NOMO-1 treated with dmso at 0.1 percent for 144 hours (cell line): ENCODE measurements around the gene ZNF497.
"Not testable (repeated sequence)": the region's sequence is repeated elsewhere in the genome, so short reads cannot be mapped to it uniquely, and the experiment has no call there.

ENCODE experiments used
- DNase-seq: peaks from one replicate; lab custom pipeline; 2025; ENCODE audit not compliant: unreplicated experiment; lab: John Stamatoyannopoulos, UW

ZNF497 gene

DNA sequence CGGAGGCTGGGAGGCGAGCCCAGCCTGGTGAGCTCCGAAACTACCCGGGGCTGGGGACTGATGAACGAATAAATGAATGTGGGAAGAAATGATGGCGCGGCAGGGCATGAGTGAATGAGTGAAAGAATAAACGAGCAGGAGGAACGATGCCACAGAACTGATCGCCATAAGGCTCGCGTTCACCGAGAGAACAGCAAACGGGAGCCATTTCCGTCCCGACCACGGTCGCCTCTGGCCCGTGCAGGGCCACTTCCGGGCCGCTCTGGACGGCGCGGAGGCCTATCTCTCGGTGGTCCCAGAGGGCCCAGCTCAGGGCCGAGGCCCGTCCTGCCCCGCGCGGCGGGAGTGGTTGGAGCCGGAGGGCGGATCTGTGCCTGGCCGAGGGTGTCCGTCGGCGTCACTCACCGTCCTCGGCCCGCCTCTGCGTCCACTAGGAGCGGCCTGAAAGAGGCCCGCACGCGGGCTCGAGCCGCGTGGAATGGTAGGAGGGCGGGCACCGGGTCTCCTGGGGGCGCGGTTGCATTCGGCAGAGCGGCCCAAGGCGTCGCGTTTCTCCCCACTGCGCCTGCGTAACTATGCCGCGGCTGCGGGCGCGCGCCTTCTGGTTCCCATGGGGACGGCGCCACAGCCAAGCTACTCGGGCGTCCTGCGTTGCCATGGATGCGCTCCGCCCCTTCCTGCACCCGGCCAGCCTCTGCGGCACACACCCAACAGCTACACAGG, at the start of gene ZNF497:
ZNF497 (minus strand) TSS at position 480 of the 723 bp plus-strand sequence. CDS start 5,116 bp downstream, outside the sequence.
- peak; percentile 90 for DNase-seq

DNA sequence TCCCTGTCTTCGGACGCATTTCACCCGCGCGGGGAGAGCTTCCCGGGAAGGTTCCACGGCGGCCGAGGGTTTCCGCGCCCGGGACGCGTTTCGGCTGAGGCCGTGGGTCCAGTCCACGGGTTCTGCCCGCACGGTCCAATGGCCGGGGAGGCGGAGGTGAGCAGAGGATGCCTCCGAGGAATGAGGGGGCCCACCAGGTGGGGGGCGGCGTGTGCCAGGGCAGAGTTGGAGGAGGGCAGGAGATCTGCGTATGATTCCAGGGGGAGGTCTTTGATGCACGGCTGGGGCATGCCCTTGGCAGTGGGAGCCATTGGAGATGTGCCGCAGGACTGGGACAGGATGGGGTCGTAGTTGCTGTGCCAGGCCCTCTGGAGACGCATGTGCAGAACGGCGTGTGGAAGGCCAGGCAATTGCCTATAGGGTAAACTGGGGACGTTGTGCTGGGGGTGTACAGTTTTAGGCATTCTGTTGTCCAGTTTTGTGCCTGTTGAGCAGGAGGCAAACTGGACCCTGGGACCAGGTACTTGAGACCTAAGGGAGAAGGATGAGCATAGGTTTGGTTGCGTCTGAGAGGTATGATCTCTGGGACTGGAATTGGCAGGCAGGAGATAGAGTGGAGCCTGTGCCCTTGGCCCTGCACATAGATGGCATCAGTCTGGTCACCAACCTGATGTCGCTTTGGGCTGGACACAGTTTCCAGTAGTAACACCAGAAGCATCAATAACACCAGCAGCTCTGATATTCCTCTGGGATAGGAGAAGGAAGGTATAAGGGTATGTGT, 46.6 kb upstream of the ZNF497 start:
- no peak for DNase-seq

DNA sequence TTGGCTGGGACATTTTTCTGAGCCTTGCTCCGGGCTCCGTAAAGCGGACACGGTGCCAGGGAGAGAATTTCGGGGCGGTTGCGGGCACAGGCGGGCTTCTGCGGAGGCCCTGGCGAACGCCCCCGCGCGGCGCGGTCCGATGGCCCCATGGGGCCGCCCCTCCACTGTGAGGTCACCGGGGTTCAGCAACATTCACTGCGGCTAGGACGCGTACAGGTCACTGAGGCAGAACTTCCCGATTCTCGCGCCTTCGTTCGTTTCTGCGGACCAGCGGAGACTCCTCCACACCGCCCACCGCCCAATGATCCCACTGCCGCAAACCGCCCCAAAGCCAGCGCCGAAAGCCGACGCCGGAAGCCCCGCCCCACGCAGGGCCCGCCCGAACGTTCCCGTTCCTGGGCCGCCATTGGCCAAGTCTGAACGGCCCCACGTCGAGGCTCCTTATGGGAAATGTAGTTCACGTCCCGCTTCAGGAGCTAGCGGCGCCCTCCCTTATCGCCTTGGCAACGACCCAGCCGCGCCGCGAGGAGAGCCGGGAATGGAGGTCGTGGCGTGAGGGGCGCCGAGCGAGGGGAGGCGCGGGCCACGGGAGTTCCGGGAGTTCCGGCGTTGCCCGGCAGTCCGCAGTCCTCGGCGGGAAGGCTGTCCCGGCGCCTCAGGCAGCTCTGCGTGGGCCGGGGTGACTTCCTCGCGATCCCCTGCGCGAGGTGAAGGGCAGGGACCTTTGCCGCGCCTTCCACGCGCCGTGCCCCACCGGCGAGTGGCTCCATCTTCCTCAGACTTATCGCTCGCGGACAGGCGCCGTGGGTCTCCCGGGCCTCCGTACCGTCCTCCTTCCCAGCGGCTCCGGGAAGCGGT, 45.8 kb upstream of the ZNF497 start, which contains the start of gene ZNF584:
ZNF584 (plus strand) TSS at position 498 of the 858 bp plus-strand sequence. CDS start 499 bp downstream, outside the sequence.
- DNase-seq: peak; percentile 98

DNA sequence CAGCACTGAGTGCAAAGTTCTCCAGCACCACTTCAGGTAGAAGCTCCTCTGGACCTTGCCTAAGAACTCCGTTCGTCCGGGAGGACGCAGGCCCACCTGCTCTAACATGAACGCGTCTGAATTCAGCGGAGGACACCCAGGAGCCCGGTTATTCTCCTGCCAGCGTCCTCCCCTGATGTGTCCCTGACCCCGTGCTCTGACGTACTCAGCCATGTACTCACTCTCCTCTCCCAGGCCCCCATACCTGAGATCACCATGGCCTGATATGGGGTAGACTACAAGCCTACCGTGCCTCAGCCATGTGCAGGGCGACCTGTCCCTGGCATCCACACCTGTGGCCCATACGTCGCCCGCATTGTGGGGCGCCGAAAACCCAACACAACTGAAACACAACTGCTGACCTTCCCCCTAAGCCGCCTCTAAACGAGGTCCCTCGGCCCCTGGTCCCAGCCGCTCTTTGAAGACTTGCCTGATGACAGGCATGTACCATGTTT, 45.2 kb upstream of the ZNF497 start:
- no peak for DNase-seq

DNA sequence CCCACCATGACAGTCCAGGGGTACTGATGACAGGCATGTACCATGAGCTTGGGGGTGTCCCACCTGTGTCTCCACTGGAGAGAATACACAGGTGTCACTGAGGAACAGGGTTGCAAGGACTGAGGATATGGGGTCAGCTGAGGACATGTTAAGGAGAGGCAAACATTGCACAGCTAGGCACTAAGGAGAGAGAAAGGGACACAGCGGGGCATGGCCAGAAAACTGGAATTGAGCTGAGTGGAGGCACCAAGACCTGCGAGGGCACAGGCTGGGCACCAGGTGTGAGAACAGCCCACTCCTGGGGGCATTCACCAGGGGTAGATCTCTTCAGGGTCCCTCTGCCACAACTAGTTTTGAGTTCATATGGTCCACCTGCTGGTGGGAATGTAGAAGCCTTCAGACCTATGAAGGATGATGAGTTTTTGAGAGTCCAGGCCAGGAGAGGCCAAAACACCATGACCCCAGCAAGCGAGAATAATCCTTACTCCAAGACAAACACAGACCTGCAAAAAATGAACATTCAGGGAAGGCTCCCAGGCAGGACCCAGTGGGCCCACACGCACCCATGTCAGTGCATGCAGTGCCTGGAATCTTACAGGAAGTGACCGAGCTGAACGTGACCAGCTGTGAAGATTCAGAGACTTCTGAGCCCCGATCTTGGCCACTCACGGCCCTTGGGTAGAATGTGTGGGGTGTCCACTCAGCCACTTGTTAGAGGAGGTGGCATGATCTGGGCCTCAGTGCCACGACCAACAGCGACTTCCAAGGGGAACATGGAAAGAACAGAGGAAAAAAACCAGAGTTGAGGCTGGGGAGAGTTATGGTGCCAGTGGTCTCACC, 44.5 kb upstream of the ZNF497 start:
- DNase-seq: no peak

DNA sequence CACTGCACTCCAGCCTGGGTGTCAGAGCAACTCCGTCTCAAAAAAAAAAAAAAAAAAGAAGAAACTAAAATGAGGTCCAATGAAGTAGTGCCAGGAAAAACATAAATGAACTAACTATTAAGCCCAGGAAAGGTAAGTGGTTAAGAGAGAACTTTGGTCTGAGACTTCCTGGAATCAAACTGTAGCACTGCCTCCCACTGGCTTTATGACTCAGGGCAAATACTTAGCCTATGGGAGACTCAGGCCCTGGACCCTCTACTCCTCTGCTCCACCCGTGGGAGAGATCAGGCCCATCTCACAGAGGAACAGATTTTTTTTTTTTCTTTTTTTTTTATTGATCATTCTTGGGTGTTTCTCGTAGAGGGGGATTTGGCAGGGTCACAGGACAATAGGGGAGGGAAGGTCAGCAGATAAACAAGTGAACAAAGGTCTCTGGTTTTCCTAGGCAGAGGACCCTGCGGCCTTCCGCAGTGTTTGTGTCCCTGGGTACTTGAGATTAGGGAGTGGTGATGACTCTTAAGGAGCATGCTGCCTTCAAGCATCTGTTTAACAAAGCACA, 41.4 kb upstream of the ZNF497 start:
- DNase-seq: not testable (repeated sequence)

DNA sequence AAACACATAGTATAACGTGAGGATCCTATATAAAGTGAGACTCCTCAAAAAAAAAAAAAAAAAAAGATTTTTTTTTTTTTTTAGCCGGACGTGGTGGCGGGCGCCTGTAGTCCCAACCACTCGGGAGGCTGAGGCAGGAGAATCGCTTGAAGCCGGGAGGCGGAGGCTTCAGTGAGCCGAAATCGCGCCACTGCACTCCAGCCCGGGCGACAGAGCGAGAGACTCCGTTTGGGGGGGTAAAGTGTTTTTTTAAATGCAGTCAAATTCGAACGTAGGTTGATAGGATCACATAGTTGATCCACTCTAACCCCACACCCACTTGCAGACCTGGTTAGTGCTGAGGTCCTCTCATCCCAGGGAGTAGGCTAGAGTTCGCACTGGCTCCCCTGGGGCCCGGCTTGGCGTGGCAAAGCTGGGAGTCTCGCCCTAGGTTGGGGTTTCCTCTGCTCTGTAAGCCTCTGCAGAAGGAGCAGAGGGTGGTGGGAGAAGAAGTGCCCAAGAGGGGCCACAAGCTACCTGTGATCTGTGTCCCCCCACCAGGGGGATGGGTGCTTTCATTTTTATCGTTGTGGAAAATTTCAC, 39.4 kb upstream of the ZNF497 start:
- no peak for DNase-seq

DNA sequence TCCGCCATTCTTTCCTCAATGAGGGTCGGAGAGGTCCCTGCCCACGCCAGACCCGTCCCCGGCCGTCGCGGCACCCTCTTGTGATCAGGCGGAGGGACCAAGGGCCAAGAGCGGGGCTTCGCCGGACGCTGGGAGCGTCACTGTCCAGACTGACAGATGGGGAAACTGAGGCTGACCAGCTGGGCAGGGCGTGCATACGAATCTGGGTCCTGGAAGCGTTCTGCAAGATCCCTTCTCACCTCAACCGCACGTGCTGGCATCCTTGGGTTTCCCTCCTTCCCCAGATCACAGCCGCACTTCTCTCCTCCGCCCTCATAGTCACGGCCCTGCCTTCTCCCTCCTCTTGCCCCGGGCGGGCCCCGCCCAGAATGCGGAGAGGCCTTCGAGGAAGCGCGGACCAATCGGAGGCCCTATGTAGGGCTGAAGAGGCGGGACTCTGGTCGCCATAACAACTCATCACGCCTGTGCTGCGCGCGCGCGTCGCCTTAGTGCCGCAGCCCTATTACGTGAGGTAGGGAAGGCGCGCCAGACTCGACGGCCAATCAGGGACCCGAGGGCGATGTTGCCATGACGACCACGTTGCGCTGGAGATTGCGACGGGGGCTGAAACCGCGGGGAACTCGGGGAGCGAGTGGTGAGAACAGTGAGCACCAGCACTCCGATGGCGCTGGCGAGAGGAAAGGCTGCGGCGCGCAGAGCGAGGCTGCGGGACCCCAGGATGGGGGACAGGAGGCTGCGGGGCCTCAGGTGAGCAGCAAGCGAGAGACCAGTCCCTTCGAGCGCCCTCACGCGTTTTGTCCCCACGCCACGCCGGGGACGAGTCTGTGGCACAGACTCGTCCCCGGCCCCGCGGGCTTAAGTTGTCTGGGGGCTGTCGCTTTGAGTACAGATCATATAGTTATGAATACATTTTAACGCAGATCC, 38.6 kb upstream of the ZNF497 start:
- peak; percentile 98 for DNase-seq

DNA sequence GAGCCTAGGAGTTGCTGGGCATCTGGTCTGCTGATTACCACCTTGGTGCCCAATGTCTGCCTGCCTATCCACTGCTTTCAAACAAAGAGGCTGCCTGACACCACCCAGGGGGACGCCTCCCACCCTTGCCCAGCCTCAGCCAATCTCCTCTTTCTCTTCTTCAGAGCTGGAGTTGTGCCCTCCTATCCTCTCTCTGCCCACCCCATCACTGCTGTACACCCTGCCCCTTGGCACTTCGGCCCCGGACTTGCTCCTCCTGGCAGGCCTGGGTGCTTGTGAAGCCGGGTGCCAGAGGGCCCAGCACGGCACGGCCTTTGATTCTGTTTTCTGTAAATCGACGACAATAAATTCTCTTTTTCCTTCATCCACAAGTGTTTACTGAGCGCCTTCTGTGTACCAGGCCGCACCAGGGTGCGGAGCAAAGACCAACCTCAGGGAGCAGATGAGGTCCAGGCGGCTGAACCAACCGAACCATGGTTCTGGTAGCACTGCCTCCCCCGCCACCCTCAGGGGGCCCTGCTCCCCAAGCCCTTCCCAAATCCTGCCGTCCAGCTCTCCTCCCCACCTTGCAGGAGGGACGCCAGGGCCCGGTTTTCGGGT, 37.9 kb upstream of the ZNF497 start:
- DNase-seq: no peak

DNA sequence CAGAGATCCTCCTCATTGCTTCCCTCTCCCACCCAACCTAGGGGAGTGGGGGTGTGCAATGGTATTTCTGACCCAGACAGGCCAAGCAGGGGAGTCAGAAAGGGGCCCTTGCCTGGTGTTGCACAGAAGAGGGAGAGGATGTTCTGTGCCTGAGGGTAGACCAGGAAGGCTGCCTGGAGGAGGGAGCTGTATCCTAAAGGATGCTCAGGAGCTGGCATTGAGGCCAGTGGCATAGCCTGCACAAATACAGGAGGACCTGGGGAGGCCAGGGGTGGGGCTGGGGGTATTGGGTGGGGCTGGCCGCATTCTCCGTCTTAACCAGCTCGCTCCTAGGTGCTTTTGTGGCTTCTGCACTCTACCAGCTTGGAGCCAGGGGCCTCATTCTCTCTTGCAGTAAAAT, 37.4 kb upstream of the ZNF497 start:
- no peak for DNase-seq

DNA sequence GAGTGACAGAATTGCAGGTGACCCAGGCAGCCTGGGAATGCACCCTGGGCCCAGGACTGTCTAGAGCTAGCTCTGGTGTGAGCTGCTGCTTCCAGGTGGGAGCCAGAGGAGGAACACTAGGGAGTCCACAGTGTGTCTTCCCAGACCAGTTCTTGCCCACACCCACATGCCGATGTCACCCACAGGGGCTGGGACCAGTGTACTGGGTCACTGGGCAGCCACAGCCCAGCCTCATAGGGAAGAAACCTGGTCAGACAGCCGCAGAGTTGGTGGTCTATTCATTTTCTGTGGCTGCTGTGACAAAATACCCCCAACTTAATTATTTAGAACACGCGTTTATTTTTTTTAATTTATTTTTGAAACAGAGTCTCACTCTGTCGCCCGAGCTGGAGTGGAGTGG, 36.0 kb upstream of the ZNF497 start:
- DNase-seq: no peak

DNA sequence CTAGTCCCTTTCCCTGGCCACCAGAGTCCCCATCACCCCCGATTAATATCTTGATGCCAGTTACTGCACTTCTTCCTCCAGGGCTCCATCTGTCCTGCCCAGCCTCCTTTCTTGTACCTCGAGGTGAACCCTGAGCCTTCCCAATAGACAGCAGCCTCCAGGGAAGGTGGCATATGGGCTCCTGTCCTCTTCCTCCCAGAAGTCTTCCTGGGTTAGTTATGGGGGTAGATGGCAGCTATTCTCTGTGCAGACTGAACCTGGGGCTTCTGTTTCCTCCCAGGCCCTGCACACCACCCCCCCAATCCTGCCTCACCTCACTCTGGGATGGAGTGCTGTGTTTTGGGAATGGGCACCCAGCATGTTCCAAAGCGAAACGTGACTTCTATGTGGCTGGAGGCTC, 35.5 kb upstream of the ZNF497 start:
- DNase-seq: no peak

DNA sequence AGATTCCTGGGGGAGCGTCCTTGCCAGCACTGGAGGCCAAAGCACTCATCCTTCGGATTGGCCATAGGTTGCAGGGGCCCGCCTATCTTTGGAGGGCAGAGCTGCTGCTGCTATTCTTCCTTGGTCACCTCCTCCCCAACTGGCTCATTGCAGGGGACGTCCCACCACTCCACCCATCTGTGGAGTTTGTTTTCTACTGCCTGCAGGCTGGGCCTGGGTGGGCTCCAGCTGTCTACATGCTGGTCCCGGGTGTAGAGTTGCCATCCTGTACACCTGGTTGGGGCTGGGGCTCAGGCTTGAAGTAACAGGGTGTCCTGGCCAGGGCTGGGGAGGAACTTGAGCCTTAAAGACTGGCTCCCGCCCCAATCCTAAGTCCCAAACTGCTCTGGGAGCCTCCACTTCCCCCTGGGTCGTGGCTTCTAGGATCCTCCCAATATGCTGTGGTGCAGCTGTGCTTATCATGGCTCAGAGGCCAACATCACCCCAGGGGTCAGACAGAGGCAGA, 35.0 kb upstream of the ZNF497 start:
- no peak for DNase-seq

DNA sequence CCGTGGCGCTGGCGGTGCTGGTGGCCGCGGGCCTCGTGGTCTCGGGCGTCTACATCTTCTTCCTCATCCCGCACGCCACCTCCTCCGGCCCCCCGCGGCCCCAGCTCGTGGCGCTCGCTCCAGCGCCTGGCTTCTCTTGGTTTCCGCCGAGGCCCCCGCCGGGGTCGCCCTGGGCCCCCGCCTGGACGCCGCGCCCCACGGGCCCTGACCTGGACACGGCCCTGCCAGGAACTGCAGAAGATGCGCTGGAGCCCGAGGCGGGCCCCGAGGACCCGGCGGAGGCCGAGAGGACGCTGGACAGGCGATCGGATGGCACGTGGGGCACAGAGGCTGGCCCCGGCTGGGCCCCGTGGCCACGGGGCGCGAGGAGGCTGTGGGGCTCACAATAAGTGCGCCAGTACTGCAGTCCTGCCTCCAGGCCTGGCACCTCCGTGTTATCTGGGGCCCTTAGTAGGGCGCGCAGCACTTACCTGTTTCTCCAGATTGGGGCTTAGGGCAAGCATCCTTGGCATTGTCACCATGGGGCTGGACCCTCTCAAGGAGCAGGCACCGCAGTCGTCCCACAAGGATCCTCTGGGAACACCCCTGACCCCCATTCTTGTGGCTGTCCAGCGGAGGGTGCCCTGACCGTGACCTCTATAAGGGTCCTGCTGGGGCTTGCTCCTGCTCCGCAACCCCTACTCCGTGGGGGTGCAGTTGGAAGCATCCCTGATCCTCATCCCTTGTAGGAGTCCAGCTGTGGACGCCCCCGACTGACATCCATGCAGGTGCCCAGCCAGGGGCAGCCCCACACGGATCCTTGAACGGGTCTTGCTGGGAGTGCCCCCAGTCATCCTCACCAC, 34.4 kb upstream of the ZNF497 start:
- DNase-seq: no peak

DNA sequence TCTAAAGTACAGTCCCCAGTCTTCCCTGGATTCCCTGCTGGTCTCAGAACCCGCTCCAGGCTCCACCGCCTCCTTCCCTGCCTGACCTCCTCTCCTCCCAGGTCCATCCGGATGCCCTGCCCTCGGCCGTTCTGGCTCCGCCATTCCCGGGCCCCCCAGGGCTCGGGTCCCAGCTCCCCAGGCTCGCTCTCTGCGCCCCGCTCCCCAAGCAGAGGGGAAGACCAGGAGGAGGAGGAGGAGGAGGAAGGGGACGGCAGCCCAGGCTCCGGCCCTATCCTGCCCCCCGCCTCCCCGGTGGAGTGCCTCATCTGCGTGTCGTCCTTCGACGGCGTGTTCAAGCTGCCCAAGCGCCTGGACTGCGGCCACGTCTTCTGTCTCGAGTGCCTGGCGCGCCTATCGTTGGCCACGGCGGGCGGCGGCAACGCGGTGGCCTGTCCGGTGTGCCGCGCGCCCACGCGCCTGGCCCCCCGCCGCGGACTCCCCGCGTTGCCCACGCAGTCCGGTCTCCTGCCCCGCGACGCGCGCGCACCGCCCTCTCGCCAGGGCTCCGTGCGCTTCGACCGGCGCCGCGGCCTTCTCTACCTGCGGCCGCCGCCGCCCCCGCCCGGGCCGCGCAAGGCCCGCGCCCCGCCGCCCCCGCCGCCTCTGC, 33.6 kb upstream of the ZNF497 start:
- no peak for DNase-seq

DNA sequence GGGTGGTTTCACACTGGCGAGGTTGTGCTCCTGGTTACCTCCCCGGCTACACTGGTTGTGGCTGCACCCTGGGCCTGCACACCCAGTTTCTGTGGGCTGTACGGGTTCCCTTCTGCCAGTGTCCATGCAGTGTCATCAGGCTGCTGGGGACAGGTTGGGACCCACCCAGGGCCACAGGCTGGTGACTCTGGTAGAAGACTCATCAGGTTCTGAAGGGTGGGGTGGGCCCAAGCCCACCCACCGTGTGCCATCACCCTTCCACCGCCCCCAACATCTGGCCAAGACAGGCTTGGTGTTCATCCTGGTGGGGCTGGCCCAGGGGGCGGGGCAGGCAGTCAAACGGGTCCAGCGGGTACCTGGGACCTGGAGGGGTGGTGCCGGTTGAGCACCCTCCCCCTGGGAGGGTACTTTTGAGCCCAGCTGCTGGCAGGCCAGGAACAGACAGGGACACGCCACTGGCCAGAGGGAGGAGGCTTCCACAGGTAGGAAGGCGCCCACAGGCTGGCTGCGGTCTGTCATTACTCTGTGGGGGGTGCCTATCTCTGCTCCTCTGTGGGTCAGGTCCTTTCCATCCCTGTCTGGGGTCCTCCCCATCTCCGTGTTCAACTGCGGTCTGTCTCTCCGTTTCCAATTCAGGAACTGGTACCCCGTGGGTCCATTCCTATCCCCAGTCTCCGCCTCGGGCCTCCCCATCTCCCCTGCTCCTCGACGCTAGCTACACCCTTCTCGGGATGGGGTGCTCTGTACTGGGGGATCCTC, 32.8 kb upstream of the ZNF497 start, which contains the start of gene RNF225:
RNF225 (plus strand) TSS at position 437 of the 759 bp plus-strand sequence. CDS start 434 bp downstream, outside the sequence.
- DNase-seq: no peak
